ENCODE data around the gene VEZT.
"Not testable (repeated sequence)": the region's sequence is repeated elsewhere in the genome, so short reads cannot be mapped to it uniquely, and the experiment has no call there.

The VEZT gene

DNA sequence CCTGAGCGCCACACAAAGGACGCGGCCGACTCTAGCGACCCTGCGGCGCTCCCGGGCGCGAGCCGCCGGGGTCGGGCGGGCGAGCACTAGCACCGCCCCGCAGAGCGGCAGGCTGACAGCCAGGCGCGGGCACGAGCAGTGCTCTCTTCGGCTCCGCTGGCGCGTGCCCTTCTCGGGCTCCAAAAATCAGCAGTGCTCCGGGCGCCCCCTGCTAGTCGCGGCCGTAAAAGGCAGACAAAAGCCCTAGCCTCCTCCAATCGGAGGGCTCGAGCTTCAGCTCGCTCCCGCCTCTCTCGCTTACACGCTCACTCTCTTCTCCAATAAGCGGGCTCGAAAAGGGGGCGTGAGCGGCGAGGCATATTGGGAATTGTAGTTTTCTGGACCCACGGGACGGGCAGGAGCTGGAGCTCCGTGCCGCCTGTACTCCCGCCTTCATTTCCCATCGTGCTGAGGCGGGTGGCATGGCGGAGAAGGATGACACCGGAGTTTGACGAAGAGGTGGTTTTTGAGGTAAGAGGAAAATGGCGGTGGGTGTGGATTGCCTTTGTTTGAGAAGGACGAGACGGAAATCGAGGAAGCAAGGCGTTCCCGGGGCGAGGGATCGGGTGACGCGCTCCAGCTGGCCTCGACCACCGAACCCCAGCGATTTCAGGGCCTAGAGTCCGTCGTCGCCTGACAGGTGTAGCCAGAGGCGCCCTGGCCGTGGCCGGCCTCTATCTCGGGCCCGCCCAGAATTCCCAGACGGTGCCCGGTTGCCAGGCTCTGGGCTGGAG is at the start of gene VEZT, which contains the start of gene FGD6:
VEZT (plus strand) TSS at position 431 of the 773 bp plus-strand sequence; CDS start at position 475, 44 bp downstream.
FGD6 (minus strand) TSS at position 91 of the 773 bp plus-strand sequence. CDS start 227 bp downstream, outside the sequence.
- DNase-seq, result peak; percentile 97

DNA sequence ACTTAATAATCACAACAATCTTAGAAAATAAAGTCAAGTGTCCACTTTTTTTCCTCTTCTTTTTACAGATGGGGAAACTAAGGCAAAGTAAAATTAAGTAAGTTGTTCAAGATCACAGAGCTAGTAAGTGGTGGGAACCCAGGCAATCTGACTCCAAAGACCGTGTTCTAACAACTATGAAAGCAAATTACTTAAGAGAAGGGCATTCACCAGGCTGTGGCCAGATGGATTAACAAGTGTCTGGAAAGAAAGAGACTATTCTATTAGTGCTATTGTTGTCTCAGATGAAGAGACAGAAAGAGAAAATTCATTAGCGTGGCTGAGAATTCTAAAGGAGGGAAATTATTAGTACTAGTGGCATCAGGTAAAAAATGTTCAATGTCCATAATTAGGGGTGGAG is 48.9 kb upstream of the VEZT start:
- DNase-seq, result no peak

DNA sequence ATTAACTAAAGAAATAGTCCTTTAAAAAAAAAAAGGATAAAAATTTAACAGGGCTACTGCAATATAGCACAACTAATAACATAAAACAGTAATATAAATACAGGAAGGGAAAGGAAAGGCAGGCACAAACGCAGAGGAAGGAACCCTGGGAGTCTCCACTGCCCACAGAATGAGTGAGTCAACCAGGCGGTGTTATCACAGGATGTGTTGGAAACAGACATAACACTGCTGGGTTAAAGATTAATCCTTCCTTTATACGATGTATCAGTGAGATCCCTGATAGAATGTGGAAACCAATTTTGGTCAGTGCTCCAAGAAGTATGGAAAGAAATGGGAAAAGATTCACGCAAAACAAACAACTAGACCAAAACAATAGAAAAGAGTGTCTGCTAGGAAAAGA is 48.2 kb upstream of the VEZT start:
- DNase-seq, result no peak

GRCh38 chr12:95173392-95174251 is 44.0 kb upstream of the VEZT start:
- DNase-seq, result no peak

DNA sequence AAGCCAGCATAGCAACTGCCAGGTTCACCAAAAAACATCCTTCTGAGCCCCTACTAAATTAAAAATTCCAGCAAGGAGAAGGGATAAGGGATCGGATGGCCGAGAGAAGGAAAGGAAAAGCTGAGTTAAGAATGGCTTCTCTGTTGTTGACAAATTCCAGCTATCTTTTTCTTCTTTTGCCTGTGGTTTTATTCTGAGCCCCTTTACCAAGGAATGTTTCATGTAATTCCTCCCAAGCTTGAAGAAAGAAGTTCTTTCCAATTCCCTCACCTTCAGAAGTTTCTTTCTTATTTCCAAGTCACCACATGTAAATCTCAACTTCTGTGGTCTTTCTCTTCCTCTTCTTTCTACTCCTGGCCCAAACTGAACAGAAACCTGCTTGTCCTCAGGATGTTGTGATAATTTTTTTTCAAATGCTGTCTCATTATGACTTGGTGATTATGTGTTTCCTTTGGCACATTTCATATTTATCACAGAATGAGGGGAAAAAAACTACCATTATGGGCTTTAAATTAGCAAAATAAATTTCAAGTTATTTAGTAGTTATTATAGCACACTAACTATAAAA is 40.3 kb upstream of the VEZT start:
- DNase-seq, result no peak

- no peak for DNase-seq
Measured at GRCh38 chr12:95178136-95178535, 39.5 kb upstream of the VEZT start.

DNA sequence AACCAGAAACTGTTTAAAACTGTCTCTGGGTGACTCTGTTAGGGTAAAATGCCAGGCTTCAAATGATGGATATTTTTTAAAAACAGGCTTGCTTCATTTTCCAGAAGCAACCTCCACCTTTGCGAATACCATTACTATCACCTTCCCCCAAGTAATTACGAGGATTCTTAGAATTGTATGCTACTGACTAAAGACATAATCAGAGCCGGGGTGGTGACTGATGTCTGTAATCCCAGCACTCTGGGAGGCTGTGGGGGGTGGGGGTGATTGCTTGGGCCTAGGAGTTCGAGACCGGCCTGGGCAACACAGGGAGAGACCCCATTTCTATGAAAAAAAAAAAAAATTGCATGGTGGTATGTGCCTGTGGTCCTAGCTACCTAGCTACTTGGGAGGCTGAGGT is 38.6 kb upstream of the VEZT start:
- no peak for DNase-seq

- DNase-seq, result no peak
Measured at GRCh38 chr12:95181103-95181502, 36.5 kb upstream of the VEZT start.

- no peak for DNase-seq
Measured at GRCh38 chr12:95182868-95183415, 34.7 kb upstream of the VEZT start.

- DNase-seq, result no peak
Measured at GRCh38 chr12:95184121-95184520, 33.5 kb upstream of the VEZT start.

GRCh38 chr12:95185072-95185471 is 32.5 kb upstream of the VEZT start:
- no peak for DNase-seq

DNA sequence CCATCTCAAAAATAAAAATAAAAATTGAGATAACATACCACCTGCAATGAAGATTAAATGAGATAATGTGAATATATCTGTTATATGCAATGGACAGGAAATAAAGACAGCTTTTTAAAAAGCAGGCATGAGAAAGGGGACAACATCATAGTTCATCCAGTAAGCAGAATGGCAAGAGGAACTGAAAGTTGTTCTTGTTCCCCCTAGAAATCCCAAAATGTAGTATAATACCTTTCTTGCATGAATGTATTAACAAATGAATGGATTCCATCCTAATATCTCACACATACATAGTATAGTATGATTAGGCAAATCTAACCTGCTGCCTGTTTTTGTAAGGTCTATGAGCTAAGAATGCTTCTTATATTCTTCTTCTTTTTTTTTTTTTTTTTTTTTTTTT is 31.8 kb upstream of the VEZT start:
- DNase-seq, result no peak

GRCh38 chr12:95187865-95188415 is 29.7 kb upstream of the VEZT start:
- no peak for DNase-seq

GRCh38 chr12:95191060-95191696 is 26.4 kb upstream of the VEZT start:
- DNase-seq, result no peak

DNA sequence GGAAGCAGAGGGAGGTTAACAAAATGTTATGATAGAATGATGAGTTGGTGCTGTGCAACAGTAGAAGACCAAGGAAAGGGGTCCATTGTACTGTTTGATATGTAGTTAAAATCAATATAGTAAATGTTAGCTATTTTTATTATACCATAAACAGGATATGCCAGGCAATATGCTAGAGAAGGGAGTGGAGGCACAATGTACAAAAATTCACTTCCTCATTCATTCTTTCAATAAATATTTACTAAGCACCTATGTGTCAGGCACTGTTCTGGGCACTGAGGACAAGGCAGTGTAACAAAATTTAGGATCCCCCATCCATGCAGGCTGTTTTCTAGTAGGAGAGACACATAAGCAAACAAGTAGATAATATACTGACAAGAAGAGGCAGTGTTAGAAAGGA is 25.3 kb upstream of the VEZT start:
- DNase-seq, result no peak

GRCh38 chr12:95193139-95193538 is 24.5 kb upstream of the VEZT start:
- DNase-seq, result no peak

DNA sequence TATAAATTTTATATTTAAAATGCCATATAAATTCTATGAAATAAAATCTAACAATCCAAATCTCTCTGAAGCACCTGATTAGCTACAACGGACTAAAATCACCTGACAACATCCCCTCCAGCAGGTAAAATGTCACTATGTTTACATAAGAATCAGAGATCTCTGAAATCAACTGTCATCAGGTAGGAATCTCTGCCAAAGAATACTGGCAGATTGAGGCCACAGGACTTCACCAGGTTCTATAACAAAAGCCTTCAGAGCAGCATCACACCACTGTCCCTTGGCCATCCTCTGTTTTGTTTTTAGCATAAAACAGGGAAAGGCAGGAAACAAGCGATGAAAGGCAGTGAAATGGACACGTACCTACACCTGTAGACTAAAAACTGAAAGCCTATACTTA is 22.5 kb upstream of the VEZT start:
- no peak for DNase-seq

- DNase-seq, result not testable (repeated sequence)
Measured at GRCh38 chr12:95196875-95197569, 20.6 kb upstream of the VEZT start.

- DNase-seq, result no peak
Measured at GRCh38 chr12:95197636-95198035, 20.0 kb upstream of the VEZT start.

DNA sequence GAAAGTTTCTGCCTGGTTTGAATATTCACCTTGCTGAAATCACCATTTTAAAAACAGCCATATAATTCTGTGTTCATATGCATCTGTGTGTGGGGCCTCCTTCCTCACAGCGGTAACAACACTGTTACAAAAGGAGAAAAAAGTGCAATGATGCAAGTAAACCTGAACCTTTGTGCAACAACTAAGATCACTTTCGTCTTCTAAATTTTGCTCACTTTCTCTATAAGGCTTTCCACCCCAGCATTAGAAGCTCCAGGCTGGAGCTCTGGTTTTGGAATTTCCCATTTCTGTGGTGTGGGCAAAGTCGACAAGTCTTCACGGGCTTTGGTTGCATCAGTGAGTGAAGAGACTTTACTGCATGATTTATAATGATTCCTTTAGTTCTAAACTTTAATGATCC is 18.7 kb upstream of the VEZT start:
- no peak for DNase-seq

GRCh38 chr12:95200128-95200894 is 17.3 kb upstream of the VEZT start:
- DNase-seq, result no peak

Measured in CD4-positive, alpha-beta T cell treated with Interleukin-6 for 4 hours (primary cell).